ENCODE measurements around the gene PLA2G2A.
"Not testable (repeated sequence)": the region's sequence is repeated elsewhere in the genome, so short reads cannot be mapped to it uniquely, and the experiment has no call there.

Gene PLA2G2A

DNA sequence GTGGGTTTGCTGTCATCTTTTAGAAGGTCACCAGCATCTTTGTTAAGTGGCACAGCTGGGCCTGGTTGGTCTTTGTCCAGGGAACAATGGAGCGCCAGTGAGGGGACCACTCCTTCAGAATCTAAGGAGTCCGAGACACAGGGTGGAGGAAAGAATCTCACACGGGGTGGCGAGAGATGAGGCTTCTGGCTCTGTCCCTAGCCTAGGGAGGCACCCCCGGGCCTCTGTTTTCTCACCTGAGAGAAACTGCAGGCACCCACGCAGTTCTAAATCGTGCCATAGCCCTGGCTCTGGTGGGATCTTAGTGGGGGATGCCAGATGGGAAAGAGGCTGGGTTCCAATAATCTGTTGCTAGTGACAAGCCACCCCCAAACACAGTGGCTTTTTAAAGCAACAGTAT lies 45.1 kb downstream of the PLA2G2A start:
- in situ Hi-C loops (cut with MboI; ENCODE audit: low sequenced_read_pairs), result no loop called here

DNA sequence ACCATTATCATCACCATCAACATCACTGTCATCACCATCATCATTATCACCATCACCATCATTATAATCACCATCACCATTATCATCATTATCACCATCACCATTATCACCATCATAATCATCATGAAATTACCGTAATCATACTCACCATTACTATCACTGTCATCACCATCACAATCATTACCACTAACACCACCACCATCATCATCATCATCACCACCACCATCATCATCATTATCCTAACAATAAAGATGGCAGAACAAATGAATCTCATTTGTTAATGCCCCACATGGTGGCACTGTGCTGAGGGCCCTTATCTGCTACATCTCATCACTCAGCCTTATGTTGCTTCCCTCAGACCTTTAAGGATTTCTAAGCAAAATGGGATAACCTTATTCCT lies 46.6 kb downstream of the PLA2G2A start:
- in situ Hi-C loops (cut with MboI; ENCODE audit: low sequenced_read_pairs), result no loop called here

DNA sequence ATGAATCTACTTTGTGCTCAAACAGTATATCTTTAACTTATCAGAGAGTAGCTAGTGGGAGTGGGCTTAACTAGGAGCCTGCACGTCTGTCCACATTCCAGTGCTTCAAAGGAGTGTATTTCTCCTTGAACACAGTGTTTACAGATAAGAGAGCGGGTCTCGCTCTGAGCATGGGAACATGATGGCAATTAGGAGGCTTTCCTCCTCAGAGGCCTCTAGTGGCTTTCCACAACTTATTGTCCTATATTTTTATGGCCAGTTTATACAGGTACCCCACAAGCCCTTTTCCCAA lies 52.3 kb downstream of the PLA2G2A start:
- in situ Hi-C loops (cut with MboI; ENCODE audit: low sequenced_read_pairs), result not testable (repeated sequence)

DNA sequence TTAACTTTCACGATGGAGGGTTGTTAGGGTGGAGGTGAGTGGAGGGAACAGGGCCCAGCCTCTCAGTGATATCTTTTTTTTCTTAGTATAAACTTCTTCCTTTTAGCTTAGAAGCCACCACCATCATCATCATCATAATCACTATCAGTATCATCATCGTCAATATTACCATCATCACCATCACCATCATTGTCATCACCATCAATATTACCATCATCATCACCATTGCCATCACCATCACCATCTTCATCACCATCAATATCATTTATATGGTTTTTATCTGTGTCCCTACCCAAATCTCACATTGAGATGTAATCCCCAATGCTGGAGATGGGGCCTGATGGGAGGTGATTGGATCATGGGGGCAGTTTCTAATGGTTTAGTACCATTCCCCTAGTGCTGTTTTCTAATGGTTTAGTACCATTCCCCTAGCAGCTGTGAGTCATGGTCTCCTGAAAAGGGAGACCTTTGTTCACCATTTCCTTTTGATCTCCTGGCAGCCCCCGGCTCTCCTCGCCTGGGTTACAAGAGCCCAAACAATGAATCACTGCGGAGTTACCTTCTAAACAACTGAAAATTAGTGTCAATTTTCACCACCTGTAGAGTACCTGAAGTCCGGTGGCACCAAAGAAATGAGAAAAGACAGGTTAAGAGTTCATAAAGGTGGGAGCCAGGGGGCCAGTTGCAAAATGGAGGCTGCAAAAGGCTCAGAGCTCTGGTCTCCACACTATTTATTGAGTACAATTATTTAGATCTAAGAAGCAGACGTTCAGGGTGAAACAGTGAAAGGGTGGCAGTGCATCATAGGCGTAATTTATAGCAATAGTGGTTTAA lies 52.9 kb downstream of the PLA2G2A start:
- in situ Hi-C loops (cut with MboI; ENCODE audit: low sequenced_read_pairs), result no loop called here

Data from HL-60/S4 treated with phorbol 12-myristate 13-acetate at 8.2 ng/mL for 4 days and 3 days (cell line).